Memory B cell (primary cell): ENCODE results near the gene TMEM214.
"Not testable (repeated sequence)": the region's sequence is repeated elsewhere in the genome, so short reads cannot be mapped to it uniquely, and the experiment has no call there.

Source experiments
- ATAC-seq: fragments of 150-1000 bp; cut with Tn5 transposase; 2 replicates; pipeline ENCODE4 v1.10.0; 2021; ENCODE audit warnings: low read depth, mild to moderate bottlenecking, moderate library complexity
- DNase-seq, 2 donors: peaks; one replicate each; pipeline ENCODE4 v3.0.0; 2022; ENCODE audit warnings: low spot score in 2 of 2
- H3K27ac Mint-ChIP-seq: one replicate; pipeline ENCODE4 v1.8.0; 2022; ENCODE audit warnings: mild to moderate bottlenecking, moderate library complexity, mixed read lengths
- H3K27me3 Mint-ChIP-seq: one replicate; pipeline ENCODE4 v1.8.0; 2022; ENCODE audit warnings: mixed read lengths
- H3K36me3 Mint-ChIP-seq: one replicate; pipeline ENCODE4 v1.8.0; 2022; ENCODE audit warnings: mild to moderate bottlenecking, mixed read lengths
- H3K4me1 Mint-ChIP-seq: one replicate; pipeline ENCODE4 v1.8.0; 2022; ENCODE audit warnings: mixed read lengths
- H3K4me3 Mint-ChIP-seq: one replicate; pipeline ENCODE4 v1.8.0; 2022; ENCODE audit warnings: mild to moderate bottlenecking, moderate library complexity, mixed read lengths
- H3K9me3 Mint-ChIP-seq: one replicate; pipeline ENCODE4 v1.8.0; 2022; ENCODE audit warnings: mixed read lengths

TMEM214 gene

DNA sequence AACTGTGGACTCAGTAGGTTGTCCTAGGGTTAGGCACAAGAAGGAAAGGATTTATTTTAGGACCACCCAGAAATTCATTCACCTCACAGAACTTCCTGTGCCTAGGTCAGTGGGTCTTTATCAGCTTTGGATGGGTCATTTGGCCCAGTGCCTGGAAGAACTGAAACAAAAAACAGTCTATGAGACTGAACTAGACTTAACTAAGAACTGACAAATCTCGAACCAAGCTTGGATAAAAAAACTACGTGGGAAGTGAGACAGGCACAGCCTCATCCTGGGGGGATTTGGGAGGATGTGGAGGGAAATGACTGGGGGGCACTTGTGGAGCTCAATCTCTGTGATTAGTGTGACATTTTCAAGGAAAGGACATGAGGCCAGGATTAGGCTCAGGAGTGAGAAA lies 41.0 kb downstream of the TMEM214 start:
- Mint-ChIP-seq H3K4me3 (no peak overlapping the region), H3K9me3 (no peaks in the 10 kb centered on the region), H3K4me1 (peaks cover 44% of the 10 kb centered on the region), H3K36me3 (peaks cover 7% of the 10 kb centered on the region), H3K27me3 (peaks cover 2% of the 10 kb centered on the region), H3K27ac (no peak overlapping the region)
- ATAC-seq, result no peak
- no peak for DNase-seq

- Mint-ChIP-seq H3K4me1 (peaks cover 34% of the 10 kb centered on the region), H3K27ac (peak overlapping the region; percentile 24), H3K4me3 (peak overlapping the region; percentile 37), H3K27me3 (peaks cover 2% of the 10 kb centered on the region), H3K36me3 (peaks cover 1% of the 10 kb centered on the region), H3K9me3 (no peaks in the 10 kb centered on the region)
- peak in 1 of 2 donors; percentile 37 for DNase-seq
- no peak for ATAC-seq
Observed at GRCh38 chr2:27074738-27075565, 42.2 kb downstream of the TMEM214 start.

- H3K9me3 Mint-ChIP-seq, H3K27me3 Mint-ChIP-seq, DNase-seq, ATAC-seq, H3K36me3 Mint-ChIP-seq: not testable (repeated sequence)
- Mint-ChIP-seq H3K4me3 (peak overlapping the region; percentile 37), H3K27ac (peak overlapping the region; percentile 24), H3K4me1 (peaks cover 35% of the 10 kb centered on the region)
Observed at GRCh38 chr2:27075566-27075871, 42.8 kb downstream of the TMEM214 start.

- peaks cover 2% of the 10 kb centered on the region for H3K27me3 Mint-ChIP-seq
- no peaks in the 10 kb centered on the region for H3K9me3 Mint-ChIP-seq
- no peak for ATAC-seq
- no peak overlapping the region for H3K4me3 Mint-ChIP-seq
- H3K27ac Mint-ChIP-seq, result no peak overlapping the region
- H3K36me3 Mint-ChIP-seq, result no peaks in the 10 kb centered on the region
- no peak for DNase-seq
- peaks cover 39% of the 10 kb centered on the region for H3K4me1 Mint-ChIP-seq
Observed at GRCh38 chr2:27076323-27076722, 43.6 kb downstream of the TMEM214 start.

GRCh38 chr2:27077231-27077630 lies 44.5 kb downstream of the TMEM214 start:
- Mint-ChIP-seq H3K36me3 (no peaks in the 10 kb centered on the region), H3K9me3 (no peaks in the 10 kb centered on the region), H3K27me3 (peaks cover 2% of the 10 kb centered on the region), H3K4me1 (peaks cover 40% of the 10 kb centered on the region), H3K27ac (no peak overlapping the region), H3K4me3 (no peak overlapping the region)
- ATAC-seq (no peak), DNase-seq (no peak)

DNA sequence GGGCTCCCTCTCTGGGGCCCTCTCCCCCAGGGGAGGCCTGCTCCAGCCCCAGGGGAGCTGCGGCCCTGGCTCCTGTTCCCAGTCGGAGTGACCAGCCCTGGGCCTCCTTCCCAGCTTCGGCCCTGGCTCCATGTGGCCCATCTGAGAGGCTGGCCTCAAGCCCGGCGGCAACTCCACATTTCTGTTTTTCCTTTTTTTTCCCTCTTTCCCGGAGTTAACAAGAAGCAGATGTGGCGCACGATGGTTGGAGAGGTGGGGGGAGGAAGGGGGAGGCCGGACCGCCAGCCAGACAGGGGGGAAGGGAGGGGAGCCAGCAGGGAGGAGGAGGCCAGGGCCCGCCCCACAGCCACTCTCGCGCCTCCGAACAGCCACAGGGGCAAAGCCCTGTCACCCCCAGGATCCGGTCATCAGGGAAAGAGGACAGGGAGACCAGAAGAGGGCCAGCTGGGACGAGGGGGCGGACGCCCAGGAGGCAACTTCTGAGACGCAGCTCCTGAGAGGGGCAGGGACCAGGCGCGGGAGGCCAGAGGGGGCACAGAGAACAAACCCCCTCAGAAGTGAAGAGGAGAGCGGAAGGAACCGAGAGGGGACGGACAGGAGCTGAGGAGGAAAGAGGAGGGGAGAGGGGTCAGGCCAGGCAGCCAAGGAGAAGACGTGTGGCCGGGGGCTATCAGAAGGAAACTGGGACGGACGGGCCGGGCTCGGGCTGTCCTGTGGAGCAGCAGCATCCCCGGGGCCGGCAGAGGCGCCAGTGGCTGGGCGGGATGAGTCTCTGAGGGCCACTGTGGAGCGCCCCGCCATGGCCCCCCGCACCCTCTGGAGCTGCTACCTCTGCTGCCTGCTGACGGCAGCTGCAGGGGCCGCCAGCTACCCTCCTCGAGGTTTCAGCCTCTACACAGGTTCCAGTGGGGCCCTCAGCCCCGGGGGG lies 45.8 kb downstream of the TMEM214 start, which contains the start of gene EMILIN1:
EMILIN1 (plus strand) TSS at position 349 of the 928 bp plus-strand sequence; CDS start at position 800, 451 bp downstream.
- Mint-ChIP-seq H3K4me1 (peaks cover 39% of the 10 kb centered on the region), H3K27ac (no peak within 1 kb of the TSS), H3K4me3 (no peak within 1 kb of the TSS), H3K9me3 (no peaks in the 10 kb centered on the region), H3K36me3 (no peaks in the 10 kb centered on the region), H3K27me3 (peaks cover 2% of the 10 kb centered on the region)
- ATAC-seq (no peak), DNase-seq (no peak)

GRCh38 chr2:27079233-27080139 lies 46.7 kb downstream of the TMEM214 start:
- Mint-ChIP-seq H3K36me3 (no peaks in the 10 kb centered on the region), H3K9me3 (no peaks in the 10 kb centered on the region)

GRCh38 chr2:27080140-27080469 lies 47.3 kb downstream of the TMEM214 start:
- H3K4me1 Mint-ChIP-seq, result peaks cover 31% of the 10 kb centered on the region
- H3K27me3 Mint-ChIP-seq, result peaks cover 2% of the 10 kb centered on the region
- ATAC-seq (no peak), DNase-seq (no peak)
- H3K36me3 Mint-ChIP-seq, result no peaks in the 10 kb centered on the region
- no peak overlapping the region for H3K27ac Mint-ChIP-seq
- H3K4me3 Mint-ChIP-seq, result peak overlapping the region; percentile 25
- no peaks in the 10 kb centered on the region for H3K9me3 Mint-ChIP-seq

More at GRCh38 chr2:27079233-27080139, 46.7 kb downstream of the TMEM214 start:
- DNase-seq (no peak), ATAC-seq (no peak)
- H3K27ac Mint-ChIP-seq, result no peak overlapping the region
- peaks cover 2% of the 10 kb centered on the region for H3K27me3 Mint-ChIP-seq
- H3K4me1 Mint-ChIP-seq, result peaks cover 36% of the 10 kb centered on the region
- H3K4me3 Mint-ChIP-seq, result no peak overlapping the region

DNA sequence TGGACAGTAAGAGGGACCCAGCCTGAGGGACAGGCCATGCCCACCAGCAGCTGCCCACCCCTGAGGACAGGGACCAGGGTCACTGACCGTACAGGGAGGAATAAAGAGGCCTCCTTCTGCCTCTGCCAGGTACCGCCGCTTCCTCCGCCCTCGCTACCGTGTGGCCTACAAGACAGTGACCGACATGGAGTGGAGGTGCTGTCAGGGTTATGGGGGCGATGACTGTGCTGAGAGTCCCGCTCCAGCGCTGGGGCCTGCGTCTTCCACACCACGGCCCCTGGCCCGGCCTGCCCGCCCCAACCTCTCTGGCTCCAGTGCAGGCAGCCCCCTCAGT lies 47.8 kb downstream of the TMEM214 start:
- H3K4me3 Mint-ChIP-seq, result peak overlapping the region; percentile 78
- H3K36me3 Mint-ChIP-seq, result no peaks in the 10 kb centered on the region
- H3K27ac Mint-ChIP-seq, result no peak overlapping the region
- ATAC-seq (no peak), DNase-seq (no peak)
- no peaks in the 10 kb centered on the region for H3K9me3 Mint-ChIP-seq
- peaks cover 2% of the 10 kb centered on the region for H3K27me3 Mint-ChIP-seq
- H3K4me1 Mint-ChIP-seq, result peaks cover 27% of the 10 kb centered on the region

- ATAC-seq (no peak), DNase-seq (no peak)
- Mint-ChIP-seq H3K9me3 (no peaks in the 10 kb centered on the region), H3K4me3 (no peak overlapping the region), H3K27ac (no peak overlapping the region), H3K4me1 (peaks cover 20% of the 10 kb centered on the region), H3K36me3 (no peaks in the 10 kb centered on the region), H3K27me3 (peaks cover 2% of the 10 kb centered on the region)
Observed at GRCh38 chr2:27081984-27082772, 49.4 kb downstream of the TMEM214 start.

- Mint-ChIP-seq H3K4me3 (no peak overlapping the region), H3K27ac (no peak overlapping the region), H3K9me3 (no peaks in the 10 kb centered on the region), H3K27me3 (peaks cover under 1% of the 10 kb centered on the region), H3K36me3 (no peaks in the 10 kb centered on the region), H3K4me1 (peaks cover 14% of the 10 kb centered on the region)
- DNase-seq (no peak), ATAC-seq (no peak)
Observed at GRCh38 chr2:27082773-27083409, 50.1 kb downstream of the TMEM214 start.

GRCh38 chr2:27083410-27084296 lies 50.9 kb downstream of the TMEM214 start:
- no peaks in the 10 kb centered on the region for H3K27me3 Mint-ChIP-seq
- no peak overlapping the region for H3K4me3 Mint-ChIP-seq
- no peaks in the 10 kb centered on the region for H3K9me3 Mint-ChIP-seq
- ATAC-seq (no peak), DNase-seq (no peak)
- no peak overlapping the region for H3K27ac Mint-ChIP-seq
- H3K36me3 Mint-ChIP-seq, result no peaks in the 10 kb centered on the region
- H3K4me1 Mint-ChIP-seq, result peaks cover 13% of the 10 kb centered on the region
